GM18868 (cell line): ENCODE data around the gene PCED1B.
"Not testable (repeated sequence)": the region's sequence is repeated elsewhere in the genome, so short reads cannot be mapped to it uniquely, and the experiment has no call there.

Source experiments
- ATAC-seq: cut with Tn5 transposase; IDR thresholded peaks from one replicate; pipeline ENCODE4 v1.9.1; 2021; ENCODE audit warnings: mild to moderate bottlenecking, moderate library complexity; ENCODE audit not compliant: unreplicated experiment

Gene PCED1B, protein sequence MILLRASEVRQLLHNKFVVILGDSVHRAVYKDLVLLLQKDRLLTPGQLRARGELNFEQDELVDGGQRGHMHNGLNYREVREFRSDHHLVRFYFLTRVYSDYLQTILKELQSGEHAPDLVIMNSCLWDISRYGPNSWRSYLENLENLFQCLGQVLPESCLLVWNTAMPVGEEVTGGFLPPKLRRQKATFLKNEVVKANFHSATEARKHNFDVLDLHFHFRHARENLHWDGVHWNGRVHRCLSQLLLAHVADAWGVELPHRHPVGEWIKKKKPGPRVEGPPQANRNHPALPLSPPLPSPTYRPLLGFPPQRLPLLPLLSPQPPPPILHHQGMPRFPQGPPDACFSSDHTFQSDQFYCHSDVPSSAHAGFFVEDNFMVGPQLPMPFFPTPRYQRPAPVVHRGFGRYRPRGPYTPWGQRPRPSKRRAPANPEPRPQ

DNA sequence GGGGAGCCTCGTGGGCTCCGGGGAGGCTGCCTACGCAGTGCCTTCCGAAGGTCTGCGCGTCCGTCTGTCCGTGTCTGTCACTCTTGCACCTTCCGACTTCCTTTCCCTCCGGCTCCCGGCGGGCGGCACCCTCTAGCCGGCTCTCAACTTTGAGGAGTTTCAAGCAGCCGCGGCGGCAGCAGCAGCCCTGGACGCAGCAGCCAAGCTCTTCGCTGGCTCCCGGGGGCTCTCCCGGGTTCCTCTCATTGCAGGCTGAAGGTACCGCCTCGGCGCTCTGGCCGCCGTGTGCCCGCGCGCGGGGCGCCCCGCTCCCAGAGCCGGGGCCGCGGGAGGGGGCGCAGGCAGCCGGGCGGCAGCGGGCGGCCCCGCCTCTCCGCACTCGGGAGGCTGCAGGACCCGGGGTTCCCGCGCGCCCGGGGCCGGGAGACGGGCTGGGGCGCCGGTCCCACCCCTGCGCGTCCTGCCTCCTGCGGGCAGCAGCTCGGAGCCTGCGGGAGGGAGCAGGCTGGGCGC, at the start of gene PCED1B, which contains the start of gene AMIGO2:
TSS of gene PCED1B (plus strand) at position 154 of the 513 bp plus-strand sequence. CDS start 155,443 bp downstream, outside the sequence.
TSS of gene AMIGO2 (minus strand) at position 492 of the 513 bp plus-strand sequence. CDS start 957 bp downstream, outside the sequence.
- ATAC-seq: peak; percentile 80

DNA sequence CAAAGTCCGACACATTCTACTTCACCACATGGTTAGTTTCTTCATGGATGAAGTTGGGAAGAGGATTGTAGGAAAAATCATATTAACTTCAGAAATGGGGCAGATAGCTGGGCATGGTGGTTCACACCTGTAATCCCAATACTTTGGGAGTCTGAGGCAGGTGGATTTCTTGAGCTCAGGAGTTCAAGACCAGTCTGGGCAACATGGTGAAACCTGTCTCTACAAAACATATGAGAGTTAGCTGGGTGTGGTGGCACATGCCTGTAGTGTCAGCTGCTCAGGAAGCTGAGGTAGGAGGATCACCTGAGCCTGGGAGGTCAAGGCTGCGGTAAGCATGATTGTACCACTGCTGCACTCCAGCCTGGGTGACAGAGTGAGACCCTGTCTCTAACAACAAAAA, 49.5 kb upstream of the PCED1B start:
- ATAC-seq: no peak

GRCh38 chr12:47032644-47033043, 46.8 kb upstream of the PCED1B start:
- ATAC-seq: no peak

GRCh38 chr12:47033081-47033480, 46.3 kb upstream of the PCED1B start:
- ATAC-seq: no peak

- ATAC-seq: no peak
Observed at GRCh38 chr12:47033789-47034555, 45.4 kb upstream of the PCED1B start.

GRCh38 chr12:47034661-47035060, 44.8 kb upstream of the PCED1B start:
- ATAC-seq: no peak

DNA sequence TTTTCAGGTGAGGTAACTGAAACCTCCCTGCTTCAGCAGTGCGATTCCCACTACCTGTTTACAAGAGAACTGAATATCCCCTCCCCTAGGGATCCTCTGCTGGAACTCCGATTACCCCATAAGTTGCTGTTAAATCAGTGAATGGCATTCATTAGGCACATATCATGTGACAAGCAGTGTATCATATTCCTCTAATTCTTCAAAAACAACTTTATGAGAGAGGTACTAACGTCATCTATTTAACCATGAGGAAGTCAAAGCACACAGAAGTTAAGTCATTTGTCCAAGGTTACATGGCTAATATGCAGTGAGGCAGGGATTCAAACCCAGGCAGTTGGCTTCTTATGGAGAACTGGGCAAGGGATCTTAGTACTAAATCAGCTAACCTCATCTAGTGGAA, 43.9 kb upstream of the PCED1B start:
- no peak for ATAC-seq

DNA sequence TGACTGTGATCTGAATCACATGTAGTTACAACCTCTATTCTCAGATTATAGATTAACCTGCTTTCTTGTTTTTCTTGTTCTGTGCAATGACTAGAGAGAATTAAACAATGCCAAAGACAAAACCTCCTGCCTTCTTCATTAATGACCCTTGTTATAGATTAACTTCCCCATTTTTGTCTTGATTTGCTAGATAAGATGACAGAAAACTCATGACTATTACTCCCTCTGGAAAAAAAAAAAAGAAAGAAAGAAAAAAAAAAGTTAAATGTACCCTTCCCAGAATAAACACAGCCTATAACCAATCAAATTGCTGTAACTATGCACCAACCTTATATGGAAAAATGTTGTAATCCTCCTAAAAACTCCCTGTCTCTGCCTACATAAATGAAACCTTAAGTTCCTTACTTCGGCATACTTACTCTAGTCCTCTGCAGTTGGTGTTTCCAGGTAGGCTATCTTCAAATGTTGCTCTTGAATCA, 41.1 kb upstream of the PCED1B start:
- ATAC-seq: no peak

- no peak for ATAC-seq
Observed at GRCh38 chr12:47039079-47039478, 40.3 kb upstream of the PCED1B start.

GRCh38 chr12:47039756-47040155, 39.7 kb upstream of the PCED1B start:
- no peak for ATAC-seq

- no peak for ATAC-seq
Observed at GRCh38 chr12:47041327-47041726, 38.1 kb upstream of the PCED1B start.

DNA sequence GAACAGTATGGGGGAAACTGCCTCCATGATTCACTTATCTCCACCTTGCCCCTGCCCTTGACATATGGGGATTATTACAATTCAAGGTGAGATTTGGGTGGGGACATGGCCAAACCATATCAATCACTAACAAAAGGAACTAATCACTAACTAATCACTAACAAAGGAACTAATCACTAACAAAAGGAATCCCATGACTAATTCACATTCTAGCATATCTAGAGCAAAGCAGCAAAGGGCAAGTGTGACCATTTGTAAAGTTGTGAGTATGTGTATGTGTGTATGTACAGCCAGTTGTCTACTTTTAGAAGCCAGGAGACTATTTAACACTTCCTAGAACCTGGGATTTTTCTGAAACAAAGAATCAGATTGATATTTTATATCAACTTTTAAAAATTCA, 30.9 kb upstream of the PCED1B start:
- ATAC-seq: no peak

DNA sequence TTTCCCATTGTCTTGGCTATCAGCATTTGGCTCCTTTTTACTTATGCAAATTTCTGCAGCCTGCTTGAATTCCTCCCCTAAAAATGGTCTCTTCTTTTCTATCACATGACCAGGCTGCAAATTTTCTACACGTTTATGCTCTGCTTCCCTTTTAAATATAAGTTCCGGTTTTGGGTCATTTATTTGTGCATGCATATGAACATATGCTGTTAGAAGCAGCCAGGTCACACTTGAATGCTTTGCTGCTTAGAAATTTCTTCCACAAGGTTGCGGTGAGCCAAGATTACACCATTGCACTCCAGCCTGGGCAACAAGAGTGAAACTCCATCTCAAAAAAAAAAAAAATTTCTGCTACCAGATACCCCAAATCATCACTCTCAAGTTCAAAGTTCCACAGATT, 28.1 kb upstream of the PCED1B start:
- ATAC-seq: not testable (repeated sequence)

DNA sequence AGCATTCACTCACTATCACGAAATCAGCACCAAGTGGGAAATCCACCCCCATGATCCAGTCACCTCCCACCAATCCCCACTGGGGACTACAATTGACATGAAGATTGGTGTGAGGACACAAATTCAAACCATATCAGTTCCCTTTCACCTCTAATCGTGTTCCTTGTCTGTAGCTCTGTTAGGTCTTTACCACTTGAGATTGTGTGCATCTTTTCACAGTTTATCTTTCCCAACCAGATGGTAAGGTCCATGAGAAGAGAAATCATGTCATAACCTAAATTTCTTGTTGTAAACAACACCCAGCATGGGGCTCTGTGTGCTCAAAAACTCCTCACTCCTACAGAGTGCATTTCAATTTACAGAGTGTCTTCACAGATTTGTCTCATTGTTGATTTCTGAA, 27.1 kb upstream of the PCED1B start:
- ATAC-seq: no peak

- no peak for ATAC-seq
Observed at GRCh38 chr12:47053961-47054360, 25.5 kb upstream of the PCED1B start.

DNA sequence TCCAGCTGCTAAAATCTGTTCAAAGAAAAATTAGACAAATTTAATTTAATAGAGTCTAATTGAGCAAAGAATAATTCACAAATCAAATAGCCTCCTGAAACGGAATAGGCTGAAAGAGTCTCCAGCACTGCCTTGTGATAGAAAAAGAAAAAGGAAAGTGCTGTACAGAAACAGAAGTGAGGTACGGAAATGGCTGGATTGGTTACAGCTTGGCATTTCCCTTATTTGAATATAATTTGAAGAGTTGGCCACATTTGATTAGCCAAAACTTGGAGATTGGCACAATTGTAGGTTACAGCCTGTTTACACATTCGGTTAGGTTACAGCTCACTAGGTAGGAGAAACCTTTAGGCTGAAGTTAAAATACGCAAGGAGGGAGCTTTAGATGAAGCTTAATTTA, 24.8 kb upstream of the PCED1B start:
- ATAC-seq: no peak

DNA sequence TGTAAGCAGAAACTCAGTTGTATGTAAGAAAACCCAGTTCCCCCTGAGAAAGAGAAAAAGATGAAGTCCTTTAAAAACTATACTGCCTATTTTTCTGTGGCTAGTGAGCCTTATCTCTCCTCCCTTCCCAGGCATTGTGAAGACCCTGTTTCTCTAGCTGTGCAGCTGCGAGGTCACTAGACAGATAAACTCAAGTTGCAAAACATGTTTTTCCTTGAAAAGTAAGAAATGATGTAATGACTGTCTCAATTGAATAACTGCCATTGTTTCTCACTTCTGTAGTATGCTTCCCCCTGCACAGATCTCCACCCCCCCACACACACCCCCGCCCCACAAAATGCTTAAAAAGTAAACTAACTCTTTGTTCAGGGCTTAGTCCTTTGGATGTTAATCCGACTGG, 23.6 kb upstream of the PCED1B start:
- not testable (repeated sequence) for ATAC-seq

GRCh38 chr12:47056944-47057343, 22.5 kb upstream of the PCED1B start:
- ATAC-seq: not testable (repeated sequence)

GRCh38 chr12:47058640-47059039, 20.8 kb upstream of the PCED1B start:
- ATAC-seq: not testable (repeated sequence)

DNA sequence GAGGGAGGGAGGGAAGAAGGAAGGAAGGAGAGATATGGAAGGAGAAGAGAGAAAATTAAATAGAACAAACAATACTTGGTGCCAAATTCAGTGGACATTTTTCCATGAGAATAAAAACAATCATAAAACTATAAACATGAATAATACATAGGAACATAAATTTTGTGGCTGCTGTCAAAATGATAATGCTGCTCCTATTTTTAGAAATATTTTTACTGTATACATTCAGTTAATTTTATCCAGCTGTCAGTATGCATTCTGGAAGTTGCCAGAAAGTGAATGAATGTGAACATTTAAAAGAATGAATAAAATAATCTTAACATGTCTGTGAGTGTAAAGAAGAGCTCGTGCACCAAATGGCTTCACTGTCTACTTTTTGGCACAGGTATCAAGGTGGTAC, 13.9 kb upstream of the PCED1B start:
- no peak for ATAC-seq

- no peak for ATAC-seq
Observed at GRCh38 chr12:47066278-47067025, 13.0 kb upstream of the PCED1B start.
